Measurements from ENCODE around the gene PDGFD.

The PDGFD gene

GRCh38 chr11:104096900-104097299 is 67.0 kb downstream of the PDGFD start:
- Histone ChIP-seq H3K27me3 (replicated peaks in 2 of 5; ENCODE audit: control insufficient read depth in 4 of 5, insufficient read depth in 5 of 5, low read length in 4 of 5) (no peaks in the 10 kb centered on the region), H3K4me1 (ENCODE audit: control extremely low read depth in 1 of 4, control insufficient read depth in 4 of 4, insufficient read depth in 4 of 4, low read length in 3 of 4) (no peaks in the 10 kb centered on the region), H3K9me3 (ENCODE audit: control extremely low read depth in 1 of 5, control insufficient read depth in 4 of 5, insufficient read depth in 2 of 5, low read depth in 1 of 5, low read length in 4 of 5) (no peaks in the 10 kb centered on the region), H3K36me3 (ENCODE audit: control insufficient read depth in 4 of 4, insufficient read depth in 4 of 4, low read length in 3 of 4) (no peaks in the 10 kb centered on the region), H3K27ac (ENCODE audit: insufficient read depth in 1 of 2, low read depth in 1 of 2, low read length in 2 of 2, poor library complexity in 1 of 2, severe bottlenecking in 2 of 2) (no peak overlapping the region), H3K4me3 (ENCODE audit: control insufficient read depth in 1 of 7, extremely low read depth in 1 of 7, insufficient read depth in 4 of 7, low read depth in 2 of 7, low read length in 6 of 7) (no peak overlapping the region)
- CTCF ChIA-PET: no interaction called here
- POLR2A ChIA-PET: no interaction called here
- no peak for DNase-seq
- 100% methylated on average over 2 of the region's 4 CpGs for WGBS (ENCODE audit: insufficient coverage)

- ChIA-PET POLR2A (no interaction called here), CTCF (no interaction called here)
- H3K27me3 ChIP-seq (replicated peaks in 2 of 5; ENCODE audit: control insufficient read depth in 4 of 5, insufficient read depth in 5 of 5, low read length in 4 of 5): no peaks in the 10 kb centered on the region
- no peaks in the 10 kb centered on the region for H3K36me3 ChIP-seq (ENCODE audit: control insufficient read depth in 4 of 4, insufficient read depth in 4 of 4, low read length in 3 of 4)
- H3K4me3 ChIP-seq (ENCODE audit: control insufficient read depth in 1 of 7, extremely low read depth in 1 of 7, insufficient read depth in 4 of 7, low read depth in 2 of 7, low read length in 6 of 7): no peak overlapping the region
- no peak overlapping the region for H3K27ac ChIP-seq (ENCODE audit: insufficient read depth in 1 of 2, low read depth in 1 of 2, low read length in 2 of 2, poor library complexity in 1 of 2, severe bottlenecking in 2 of 2)
- no peaks in the 10 kb centered on the region for H3K4me1 ChIP-seq (ENCODE audit: control extremely low read depth in 1 of 4, control insufficient read depth in 4 of 4, insufficient read depth in 4 of 4, low read length in 3 of 4)
- DNase-seq: no peak
- no peaks in the 10 kb centered on the region for H3K9me3 ChIP-seq (ENCODE audit: control extremely low read depth in 1 of 5, control insufficient read depth in 4 of 5, insufficient read depth in 2 of 5, low read depth in 1 of 5, low read length in 4 of 5)
These were observed 68.2 kb downstream of the PDGFD start for GRCh38 chr11:104095791-104096190.

- ChIA-PET CTCF (no interaction called here), POLR2A (no interaction called here)
- Histone ChIP-seq H3K9me3 (ENCODE audit: control extremely low read depth in 1 of 5, control insufficient read depth in 4 of 5, insufficient read depth in 2 of 5, low read depth in 1 of 5, low read length in 4 of 5) (no peaks in the 10 kb centered on the region), H3K36me3 (ENCODE audit: control insufficient read depth in 4 of 4, insufficient read depth in 4 of 4, low read length in 3 of 4) (no peaks in the 10 kb centered on the region), H3K4me1 (ENCODE audit: control extremely low read depth in 1 of 4, control insufficient read depth in 4 of 4, insufficient read depth in 4 of 4, low read length in 3 of 4) (no peaks in the 10 kb centered on the region), H3K4me3 (ENCODE audit: control insufficient read depth in 1 of 7, extremely low read depth in 1 of 7, insufficient read depth in 4 of 7, low read depth in 2 of 7, low read length in 6 of 7) (no peak overlapping the region), H3K27ac (ENCODE audit: insufficient read depth in 1 of 2, low read depth in 1 of 2, low read length in 2 of 2, poor library complexity in 1 of 2, severe bottlenecking in 2 of 2) (no peak overlapping the region), H3K27me3 (replicated peaks in 2 of 5; ENCODE audit: control insufficient read depth in 4 of 5, insufficient read depth in 5 of 5, low read length in 4 of 5) (no peaks in the 10 kb centered on the region)
- 100% methylated on average over 3 of the region's 3 CpGs for WGBS (ENCODE audit: insufficient coverage)
- DNase-seq: no peak
These were observed 69.4 kb downstream of the PDGFD start for GRCh38 chr11:104094576-104094975.

GRCh38 chr11:104093426-104094280 is 70.3 kb downstream of the PDGFD start:
- Histone ChIP-seq H3K4me3 (ENCODE audit: control insufficient read depth in 1 of 7, extremely low read depth in 1 of 7, insufficient read depth in 4 of 7, low read depth in 2 of 7, low read length in 6 of 7) (no peak overlapping the region), H3K4me1 (ENCODE audit: control extremely low read depth in 1 of 4, control insufficient read depth in 4 of 4, insufficient read depth in 4 of 4, low read length in 3 of 4) (no peaks in the 10 kb centered on the region), H3K36me3 (ENCODE audit: control insufficient read depth in 4 of 4, insufficient read depth in 4 of 4, low read length in 3 of 4) (no peaks in the 10 kb centered on the region), H3K9me3 (ENCODE audit: control extremely low read depth in 1 of 5, control insufficient read depth in 4 of 5, insufficient read depth in 2 of 5, low read depth in 1 of 5, low read length in 4 of 5) (no peaks in the 10 kb centered on the region), H3K27me3 (replicated peaks in 2 of 5; ENCODE audit: control insufficient read depth in 4 of 5, insufficient read depth in 5 of 5, low read length in 4 of 5) (no peaks in the 10 kb centered on the region), H3K27ac (ENCODE audit: insufficient read depth in 1 of 2, low read depth in 1 of 2, low read length in 2 of 2, poor library complexity in 1 of 2, severe bottlenecking in 2 of 2) (no peak overlapping the region)
- ChIA-PET POLR2A (no interaction called here), CTCF (no interaction called here)
- 99% methylated on average over 4 of the region's 5 CpGs for WGBS (ENCODE audit: insufficient coverage)
- no peak for DNase-seq

GRCh38 chr11:104092744-104093143 is 71.2 kb downstream of the PDGFD start:
- H3K36me3 ChIP-seq (ENCODE audit: control insufficient read depth in 4 of 4, insufficient read depth in 4 of 4, low read length in 3 of 4): no peaks in the 10 kb centered on the region
- no peak overlapping the region for H3K4me3 ChIP-seq (ENCODE audit: control insufficient read depth in 1 of 7, extremely low read depth in 1 of 7, insufficient read depth in 4 of 7, low read depth in 2 of 7, low read length in 6 of 7)
- no peaks in the 10 kb centered on the region for H3K27me3 ChIP-seq (replicated peaks in 2 of 5; ENCODE audit: control insufficient read depth in 4 of 5, insufficient read depth in 5 of 5, low read length in 4 of 5)
- H3K27ac ChIP-seq (ENCODE audit: insufficient read depth in 1 of 2, low read depth in 1 of 2, low read length in 2 of 2, poor library complexity in 1 of 2, severe bottlenecking in 2 of 2): no peak overlapping the region
- H3K9me3 ChIP-seq (ENCODE audit: control extremely low read depth in 1 of 5, control insufficient read depth in 4 of 5, insufficient read depth in 2 of 5, low read depth in 1 of 5, low read length in 4 of 5): no peaks in the 10 kb centered on the region
- DNase-seq: no peak
- ChIA-PET POLR2A (no interaction called here), CTCF (interaction anchor here (1.3 kb wide), 1 partner anchor 13 kb away, joined by 4 read pairs; no protein-coding TSS in a partner anchor)
- H3K4me1 ChIP-seq (ENCODE audit: control extremely low read depth in 1 of 4, control insufficient read depth in 4 of 4, insufficient read depth in 4 of 4, low read length in 3 of 4): no peaks in the 10 kb centered on the region
- 94% methylated on average over 2 of the region's 2 CpGs for WGBS (ENCODE audit: insufficient coverage)

GRCh38 chr11:104091281-104092096 is 72.5 kb downstream of the PDGFD start:
- Histone ChIP-seq H3K27ac (ENCODE audit: insufficient read depth in 1 of 2, low read depth in 1 of 2, low read length in 2 of 2, poor library complexity in 1 of 2, severe bottlenecking in 2 of 2) (no peak overlapping the region), H3K9me3 (ENCODE audit: control extremely low read depth in 1 of 5, control insufficient read depth in 4 of 5, insufficient read depth in 2 of 5, low read depth in 1 of 5, low read length in 4 of 5) (no peaks in the 10 kb centered on the region), H3K4me1 (ENCODE audit: control extremely low read depth in 1 of 4, control insufficient read depth in 4 of 4, insufficient read depth in 4 of 4, low read length in 3 of 4) (no peaks in the 10 kb centered on the region), H3K4me3 (ENCODE audit: control insufficient read depth in 1 of 7, extremely low read depth in 1 of 7, insufficient read depth in 4 of 7, low read depth in 2 of 7, low read length in 6 of 7) (no peak overlapping the region), H3K36me3 (ENCODE audit: control insufficient read depth in 4 of 4, insufficient read depth in 4 of 4, low read length in 3 of 4) (no peaks in the 10 kb centered on the region), H3K27me3 (replicated peaks in 2 of 5; ENCODE audit: control insufficient read depth in 4 of 5, insufficient read depth in 5 of 5, low read length in 4 of 5) (no peaks in the 10 kb centered on the region)
- no peak for DNase-seq
- ChIA-PET CTCF (interaction anchor here (1.0 to 1.3 kb wide), 2 partner anchors 9 to 15 kb away, joined by 3 to 4 read pairs; no protein-coding TSS in a partner anchor), POLR2A (no interaction called here)
- 100% methylated on average over 1 of the region's 4 CpGs for WGBS (ENCODE audit: insufficient coverage)

- POLR2A ChIA-PET: no interaction called here
- H3K4me1 ChIP-seq (ENCODE audit: control extremely low read depth in 1 of 4, control insufficient read depth in 4 of 4, insufficient read depth in 4 of 4, low read length in 3 of 4): no peaks in the 10 kb centered on the region
- CTCF ChIA-PET: interaction anchor here (1.0 kb wide), 1 partner anchor 9 kb away, joined by 3 read pairs; no protein-coding TSS in a partner anchor
- H3K4me3 ChIP-seq (ENCODE audit: control insufficient read depth in 1 of 7, extremely low read depth in 1 of 7, insufficient read depth in 4 of 7, low read depth in 2 of 7, low read length in 6 of 7): no peak overlapping the region
- H3K27ac ChIP-seq (ENCODE audit: insufficient read depth in 1 of 2, low read depth in 1 of 2, low read length in 2 of 2, poor library complexity in 1 of 2, severe bottlenecking in 2 of 2): no peak overlapping the region
- WGBS (ENCODE audit: insufficient coverage): no CpG with 5 or more reads among the region's 3 CpGs
- DNase-seq: no peak
- no peaks in the 10 kb centered on the region for H3K36me3 ChIP-seq (ENCODE audit: control insufficient read depth in 4 of 4, insufficient read depth in 4 of 4, low read length in 3 of 4)
- H3K27me3 ChIP-seq (replicated peaks in 2 of 5; ENCODE audit: control insufficient read depth in 4 of 5, insufficient read depth in 5 of 5, low read length in 4 of 5): no peaks in the 10 kb centered on the region
- H3K9me3 ChIP-seq (ENCODE audit: control extremely low read depth in 1 of 5, control insufficient read depth in 4 of 5, insufficient read depth in 2 of 5, low read depth in 1 of 5, low read length in 4 of 5): no peaks in the 10 kb centered on the region
These were observed 73.2 kb downstream of the PDGFD start for GRCh38 chr11:104090767-104091166.

Measured in common myeloid progenitor, CD34-positive (primary cell).